ENCODE results near the gene ORAI1.

GRCh38 chr12:121581686-121582429, 44.5 kb upstream of the ORAI1 start:
- TF ChIP-seq YY1 (IDR thresholded peaks at IDR 0.05; ENCODE audit: insufficient read depth, insufficient read length) (no peak), SUZ12 (IDR thresholded peaks at IDR 0.05; ENCODE audit: extremely low read depth, insufficient read depth, insufficient read length) (no peak)
